Upper lobe of left lung (tissue), 4 donors: ENCODE measurements around the gene ARL4A.

Experiments used
- EP300 ChIP-seq, 4 donors: sonication (generic); formaldehyde crosslinking; IDR thresholded peaks; one replicate each; pipeline ENCODE4 v1.5.1; 2017; ENCODE audit warnings: antibody characterized with exemption in 4 of 4, control low read depth in 2 of 4
- POLR2A ChIP-seq, 4 donors: fragments of 450-650 bp; IDR thresholded peaks; one replicate each; pipeline ENCODE4 v1.5.1; 2016 to 2017; ENCODE audit warnings: antibody characterized with exemption in 4 of 4, mild to moderate bottlenecking in 2 of 4
- POLR2AphosphoS5 ChIP-seq, 2 donors: sonication (generic); formaldehyde crosslinking; IDR thresholded peaks; one replicate each; pipeline ENCODE4 v1.5.1; 2017; ENCODE audit warnings: antibody characterized with exemption in 2 of 2
- TF ChIP-seq, protein P1 (sequence below), 6 experiments: fragments of 450-650 bp in 4 of 6; fragments of 200-600 bp in 2 of 6; sonication (generic) in 2 of 6; IDR thresholded peaks; one replicate each; pipeline ENCODE4 v1.5.1; 2016 to 2019; ENCODE audit warnings: antibody characterized with exemption in 6 of 6

GRCh38 chr7:12689451-12689850 lies 2.0 kb downstream of the ARL4A start:
- TF ChIP-seq POLR2AphosphoS5 (IDR thresholded peaks at IDR 0.05), result no peak
- TF ChIP-seq, protein P1, sequence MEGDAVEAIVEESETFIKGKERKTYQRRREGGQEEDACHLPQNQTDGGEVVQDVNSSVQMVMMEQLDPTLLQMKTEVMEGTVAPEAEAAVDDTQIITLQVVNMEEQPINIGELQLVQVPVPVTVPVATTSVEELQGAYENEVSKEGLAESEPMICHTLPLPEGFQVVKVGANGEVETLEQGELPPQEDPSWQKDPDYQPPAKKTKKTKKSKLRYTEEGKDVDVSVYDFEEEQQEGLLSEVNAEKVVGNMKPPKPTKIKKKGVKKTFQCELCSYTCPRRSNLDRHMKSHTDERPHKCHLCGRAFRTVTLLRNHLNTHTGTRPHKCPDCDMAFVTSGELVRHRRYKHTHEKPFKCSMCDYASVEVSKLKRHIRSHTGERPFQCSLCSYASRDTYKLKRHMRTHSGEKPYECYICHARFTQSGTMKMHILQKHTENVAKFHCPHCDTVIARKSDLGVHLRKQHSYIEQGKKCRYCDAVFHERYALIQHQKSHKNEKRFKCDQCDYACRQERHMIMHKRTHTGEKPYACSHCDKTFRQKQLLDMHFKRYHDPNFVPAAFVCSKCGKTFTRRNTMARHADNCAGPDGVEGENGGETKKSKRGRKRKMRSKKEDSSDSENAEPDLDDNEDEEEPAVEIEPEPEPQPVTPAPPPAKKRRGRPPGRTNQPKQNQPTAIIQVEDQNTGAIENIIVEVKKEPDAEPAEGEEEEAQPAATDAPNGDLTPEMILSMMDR (IDR thresholded peaks at IDR 0.05), result no peak
- no peak for TF ChIP-seq POLR2A (IDR thresholded peaks at IDR 0.05)
- TF ChIP-seq EP300 (IDR thresholded peaks at IDR 0.05), result no peak
